ENCODE data around the gene DTX3L.

GRCh38 chr3:122562923-122563716 is 1.0 kb upstream of the DTX3L start:
- TF ChIP-seq, protein P1, sequence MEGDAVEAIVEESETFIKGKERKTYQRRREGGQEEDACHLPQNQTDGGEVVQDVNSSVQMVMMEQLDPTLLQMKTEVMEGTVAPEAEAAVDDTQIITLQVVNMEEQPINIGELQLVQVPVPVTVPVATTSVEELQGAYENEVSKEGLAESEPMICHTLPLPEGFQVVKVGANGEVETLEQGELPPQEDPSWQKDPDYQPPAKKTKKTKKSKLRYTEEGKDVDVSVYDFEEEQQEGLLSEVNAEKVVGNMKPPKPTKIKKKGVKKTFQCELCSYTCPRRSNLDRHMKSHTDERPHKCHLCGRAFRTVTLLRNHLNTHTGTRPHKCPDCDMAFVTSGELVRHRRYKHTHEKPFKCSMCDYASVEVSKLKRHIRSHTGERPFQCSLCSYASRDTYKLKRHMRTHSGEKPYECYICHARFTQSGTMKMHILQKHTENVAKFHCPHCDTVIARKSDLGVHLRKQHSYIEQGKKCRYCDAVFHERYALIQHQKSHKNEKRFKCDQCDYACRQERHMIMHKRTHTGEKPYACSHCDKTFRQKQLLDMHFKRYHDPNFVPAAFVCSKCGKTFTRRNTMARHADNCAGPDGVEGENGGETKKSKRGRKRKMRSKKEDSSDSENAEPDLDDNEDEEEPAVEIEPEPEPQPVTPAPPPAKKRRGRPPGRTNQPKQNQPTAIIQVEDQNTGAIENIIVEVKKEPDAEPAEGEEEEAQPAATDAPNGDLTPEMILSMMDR (IDR thresholded peaks at IDR 0.05) = no peak
- no peak for TF ChIP-seq EP300 (IDR thresholded peaks at IDR 0.05)
